Mesothelial cell of epicardium (in vitro differentiated cells): ENCODE data around the gene FANCD2OS. TPM values are rescaled to one million over a fixed set of nuclear protein-coding genes. Genes with fewer than 3 reads are reported as not detected.
"Not testable (repeated sequence)": the region's sequence is repeated elsewhere in the genome, so short reads cannot be mapped to it uniquely, and the experiment has no call there.

ENCODE experiments used
- DNase-seq, 2 experiments: peaks; one replicate each; pipeline ENCODE4 v3.0.0; 2021; ENCODE audit warnings: low spot score in 2 of 2; ENCODE audit not compliant: unreplicated experiment in 2 of 2
- H3K27ac Mint-ChIP-seq: 2 replicates; pipeline ENCODE4 v1.8.0; 2021; ENCODE audit warnings: mixed read lengths
- H3K27me3 Mint-ChIP-seq: 2 replicates; pipeline ENCODE4 v1.8.0; 2021; ENCODE audit warnings: low read depth, mixed read lengths
- H3K36me3 Mint-ChIP-seq: 2 replicates; pipeline ENCODE4 v1.8.0; 2021; ENCODE audit warnings: mixed read lengths
- H3K4me1 Mint-ChIP-seq: 2 replicates; pipeline ENCODE4 v1.8.0; 2021; ENCODE audit warnings: mixed read lengths
- H3K4me3 Mint-ChIP-seq: 2 replicates; pipeline ENCODE4 v1.8.0; 2021; ENCODE audit warnings: mild to moderate bottlenecking, moderate library complexity, mixed read lengths
- H3K9me3 Mint-ChIP-seq: 2 replicates; pipeline ENCODE4 v1.8.0; 2021; ENCODE audit warnings: mixed read lengths
- total RNA-seq: library from RNA; stranded (reverse); gene quantifications from 3 replicates; pipeline ENCODE4 v1.2.1, GENCODE V29; 2021
- TF ChIP-seq, protein P1 (sequence below): fragments of 200-600 bp; sonication (generic); IDR thresholded peaks from one replicate; pipeline ENCODE4 v1.5.0; 2021; ENCODE audit warnings: antibody characterized with exemption; ENCODE audit not compliant: unreplicated experiment

FANCD2OS gene
- total RNA-seq, 1 donor from 2014 or later, result not detected

- Mint-ChIP-seq H3K27me3 (no peaks in the 10 kb centered on the region), H3K4me3 (no peak overlapping the region), H3K4me1 (no peaks in the 10 kb centered on the region), H3K9me3 (no peaks in the 10 kb centered on the region), H3K36me3 (peaks cover 18% of the 10 kb centered on the region), H3K27ac (no peak overlapping the region)
- DNase-seq, result no peak
- TF ChIP-seq, protein P1, sequence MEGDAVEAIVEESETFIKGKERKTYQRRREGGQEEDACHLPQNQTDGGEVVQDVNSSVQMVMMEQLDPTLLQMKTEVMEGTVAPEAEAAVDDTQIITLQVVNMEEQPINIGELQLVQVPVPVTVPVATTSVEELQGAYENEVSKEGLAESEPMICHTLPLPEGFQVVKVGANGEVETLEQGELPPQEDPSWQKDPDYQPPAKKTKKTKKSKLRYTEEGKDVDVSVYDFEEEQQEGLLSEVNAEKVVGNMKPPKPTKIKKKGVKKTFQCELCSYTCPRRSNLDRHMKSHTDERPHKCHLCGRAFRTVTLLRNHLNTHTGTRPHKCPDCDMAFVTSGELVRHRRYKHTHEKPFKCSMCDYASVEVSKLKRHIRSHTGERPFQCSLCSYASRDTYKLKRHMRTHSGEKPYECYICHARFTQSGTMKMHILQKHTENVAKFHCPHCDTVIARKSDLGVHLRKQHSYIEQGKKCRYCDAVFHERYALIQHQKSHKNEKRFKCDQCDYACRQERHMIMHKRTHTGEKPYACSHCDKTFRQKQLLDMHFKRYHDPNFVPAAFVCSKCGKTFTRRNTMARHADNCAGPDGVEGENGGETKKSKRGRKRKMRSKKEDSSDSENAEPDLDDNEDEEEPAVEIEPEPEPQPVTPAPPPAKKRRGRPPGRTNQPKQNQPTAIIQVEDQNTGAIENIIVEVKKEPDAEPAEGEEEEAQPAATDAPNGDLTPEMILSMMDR, result no peak
Observed at GRCh38 chr3:10074666-10075065, 33.4 kb downstream of the FANCD2OS start.

DNA sequence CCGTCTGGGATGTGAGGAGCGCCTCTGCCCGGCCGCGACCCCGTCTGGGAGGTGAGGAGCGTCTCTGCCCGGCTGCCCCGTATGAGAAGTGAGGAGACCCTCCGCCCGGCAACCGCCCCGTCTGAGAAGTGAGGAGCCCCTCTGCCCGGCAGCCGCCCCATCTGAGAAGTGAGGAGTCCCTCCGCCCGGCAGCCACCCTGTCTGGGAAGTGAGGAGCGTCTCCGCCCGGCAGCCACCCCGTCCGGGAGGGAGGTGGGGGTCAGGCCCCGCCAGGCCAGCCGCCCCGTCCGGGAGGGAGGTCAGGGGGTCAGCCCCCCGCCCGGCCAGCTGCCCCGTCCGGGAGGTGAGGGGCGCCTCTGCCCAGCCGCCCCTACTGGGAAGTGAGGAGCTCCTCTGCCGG lies 38.0 kb downstream of the FANCD2OS start:
- H3K4me1 Mint-ChIP-seq, H3K4me3 Mint-ChIP-seq, H3K27me3 Mint-ChIP-seq, DNase-seq, H3K27ac Mint-ChIP-seq: not testable (repeated sequence)
- H3K36me3 Mint-ChIP-seq, result peaks cover 36% of the 10 kb centered on the region
- peaks cover 12% of the 10 kb centered on the region for H3K9me3 Mint-ChIP-seq

- Mint-ChIP-seq H3K27me3 (no peaks in the 10 kb centered on the region), H3K27ac (no peak overlapping the region), H3K4me1 (no peaks in the 10 kb centered on the region), H3K9me3 (no peaks in the 10 kb centered on the region), H3K36me3 (peaks cover 14% of the 10 kb centered on the region), H3K4me3 (no peak overlapping the region)
- no peak for DNase-seq
- TF ChIP-seq, protein P1, result no peak
Observed at GRCh38 chr3:10055097-10055496, 53.0 kb downstream of the FANCD2OS start.

Other genes with a start within 250 kb of the FANCD2OS start
- not detected in 3 replicates for gene CIDEC, start 228.0 kb downstream of the FANCD2OS start, total RNA-seq
- 32.1 to 34.8 TPM (median 32.3 TPM) in 3 replicates for gene JAGN1, start 217.6 kb downstream of the FANCD2OS start, total RNA-seq
- 22.1 to 24.1 TPM (median 23.6 TPM) in 3 replicates for gene IL17RE, start 205.4 kb downstream of the FANCD2OS start, total RNA-seq
- 28.8 to 30.2 TPM (median 29.6 TPM) in 3 replicates for gene IL17RC, start 191.2 kb downstream of the FANCD2OS start, total RNA-seq
- gene CRELD1, start 174.4 kb downstream of the FANCD2OS start, total RNA-seq, result 39.8 to 42.3 TPM (median 40.5 TPM) in 3 replicates
- 8.2 to 9.2 TPM (median 8.3 TPM) in 3 replicates for gene PRRT3, start 155.8 kb downstream of the FANCD2OS start, total RNA-seq
- 30.6 to 35.8 TPM (median 34.7 TPM) in 3 replicates for gene EMC3, start 121.4 kb downstream of the FANCD2OS start, total RNA-seq
- 17.9 to 21.1 TPM (median 20.2 TPM) in 3 replicates for gene FANCD2, start 81.8 kb downstream of the FANCD2OS start, total RNA-seq
- 120 to 126 TPM (median 121 TPM) in 3 replicates for gene BRK1, start 7.4 kb upstream of the FANCD2OS start, total RNA-seq
- 71.2 to 73.7 TPM (median 72.9 TPM) in 3 replicates for gene VHL, start 33.5 kb upstream of the FANCD2OS start, total RNA-seq
- 0.69 to 0.97 TPM (median 0.77 TPM) in 3 replicates for gene IRAK2, start 56.7 kb upstream of the FANCD2OS start, total RNA-seq
- 38.7 to 40.6 TPM (median 40.2 TPM) in 3 replicates for gene TATDN2, start 140.2 kb upstream of the FANCD2OS start, total RNA-seq
- gene GHRL, start 184.7 kb upstream of the FANCD2OS start, total RNA-seq, result 0.73 to 1.9 TPM (median 0.96 TPM) in 3 replicates
- gene SEC13, start 212.9 kb upstream of the FANCD2OS start, total RNA-seq, result 138 to 146 TPM (median 138 TPM) in 3 replicates